Measurements from ENCODE around the gene FIBCD1. TPM values are rescaled to one million over a fixed set of nuclear protein-coding genes. Genes with fewer than 3 reads are reported as not detected.
"Not testable (repeated sequence)": the region's sequence is repeated elsewhere in the genome, so short reads cannot be mapped to it uniquely, and the experiment has no call there.

FIBCD1 gene
- total RNA-seq, 1 donor from 2014 or later: not detected

DNA sequence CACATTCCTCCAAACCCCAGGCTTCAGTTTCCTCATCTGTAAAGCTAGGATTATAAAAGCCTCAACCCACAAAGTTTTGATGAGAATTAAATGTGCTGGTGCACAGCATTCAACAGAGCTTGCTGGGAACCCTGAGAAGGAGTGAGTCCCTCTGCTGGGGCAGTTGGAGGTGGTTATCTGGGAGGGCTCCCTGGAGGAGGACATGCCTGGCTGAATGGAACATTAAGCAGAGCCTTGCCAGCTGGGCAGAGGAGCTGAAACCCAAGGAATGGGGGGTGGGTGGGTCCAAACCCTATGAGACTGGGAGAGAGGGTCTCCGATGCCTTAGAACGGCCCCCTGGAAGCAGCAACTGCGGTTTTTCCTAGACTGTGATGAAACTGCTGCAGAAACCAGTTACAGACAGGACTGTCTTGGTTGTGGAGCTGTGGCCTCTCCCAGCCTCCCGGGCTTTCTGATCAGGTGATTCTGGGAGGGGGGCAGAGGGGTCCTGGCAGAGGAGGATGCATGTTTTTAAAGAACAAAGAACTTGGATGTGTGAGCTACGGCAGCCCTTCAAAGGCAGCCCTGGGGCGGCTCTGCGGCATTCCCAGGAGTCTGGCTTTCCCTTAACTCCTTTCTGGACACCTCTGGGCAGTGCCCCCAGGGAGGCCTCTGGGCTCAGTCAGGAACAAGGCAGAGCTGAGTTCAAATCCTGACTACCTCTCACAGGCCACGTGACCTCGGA lies 20.8 kb downstream of the FIBCD1 start:
- no peak overlapping the region for H3K27ac Mint-ChIP-seq
- no peak for DNase-seq (ENCODE audit: low spot score)
- H3K36me3 Mint-ChIP-seq (ENCODE audit: low read depth): no peaks in the 10 kb centered on the region
- H3K9me3 Mint-ChIP-seq: no peaks in the 10 kb centered on the region
- no peaks in the 10 kb centered on the region for H3K4me1 Mint-ChIP-seq (ENCODE audit: low read depth)
- H3K4me3 Mint-ChIP-seq: no peak overlapping the region
- no peaks in the 10 kb centered on the region for H3K27me3 Mint-ChIP-seq (ENCODE audit: insufficient read depth)
- intact Hi-C loops (cut with micrococcal nuclease): no loop called here

DNA sequence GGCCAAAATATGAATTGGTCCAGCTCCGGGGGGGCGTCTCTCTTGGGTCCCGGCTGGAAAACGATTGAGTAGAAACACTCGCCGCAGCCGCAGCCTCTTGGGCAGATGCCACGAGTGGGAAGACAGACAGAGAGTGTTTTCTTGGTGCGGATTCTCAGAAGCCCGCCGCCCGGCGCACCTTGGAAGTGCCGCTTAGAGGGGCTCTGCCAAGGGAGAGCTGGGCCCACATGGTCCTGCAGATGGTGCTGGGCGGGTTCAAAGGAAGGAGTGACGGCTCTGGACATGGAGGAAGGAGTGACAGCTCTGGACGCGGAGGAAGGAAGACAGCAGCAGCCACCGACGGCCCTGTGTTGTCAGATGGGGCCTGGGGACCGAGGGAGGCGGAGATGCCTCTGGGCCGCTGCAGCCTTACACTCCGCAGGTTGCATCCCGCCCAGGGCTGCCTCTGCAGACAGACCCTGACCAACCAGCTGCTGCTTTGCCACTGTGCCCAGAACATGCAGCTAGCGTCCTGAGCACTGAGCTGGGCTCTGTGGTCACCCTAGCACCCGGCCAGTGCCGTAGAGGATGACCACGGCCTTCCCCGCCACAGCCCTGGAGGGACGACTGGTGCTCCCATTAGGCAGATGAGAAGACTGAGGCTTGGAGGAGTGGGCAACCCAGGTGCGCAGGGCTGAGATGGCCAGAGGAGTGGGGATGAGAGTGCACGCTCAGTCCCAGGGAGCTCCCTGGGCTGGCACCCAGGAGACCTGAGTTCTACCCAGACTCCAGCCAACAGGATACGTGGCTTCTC lies 21.7 kb downstream of the FIBCD1 start:
- no peaks in the 10 kb centered on the region for H3K9me3 Mint-ChIP-seq
- no peak for DNase-seq (ENCODE audit: low spot score)
- H3K27ac Mint-ChIP-seq: no peak overlapping the region
- intact Hi-C loops (cut with micrococcal nuclease): no loop called here
- H3K27me3 Mint-ChIP-seq (ENCODE audit: insufficient read depth): no peaks in the 10 kb centered on the region
- H3K36me3 Mint-ChIP-seq (ENCODE audit: low read depth): no peaks in the 10 kb centered on the region
- H3K4me1 Mint-ChIP-seq (ENCODE audit: low read depth): no peaks in the 10 kb centered on the region
- no peak overlapping the region for H3K4me3 Mint-ChIP-seq

DNA sequence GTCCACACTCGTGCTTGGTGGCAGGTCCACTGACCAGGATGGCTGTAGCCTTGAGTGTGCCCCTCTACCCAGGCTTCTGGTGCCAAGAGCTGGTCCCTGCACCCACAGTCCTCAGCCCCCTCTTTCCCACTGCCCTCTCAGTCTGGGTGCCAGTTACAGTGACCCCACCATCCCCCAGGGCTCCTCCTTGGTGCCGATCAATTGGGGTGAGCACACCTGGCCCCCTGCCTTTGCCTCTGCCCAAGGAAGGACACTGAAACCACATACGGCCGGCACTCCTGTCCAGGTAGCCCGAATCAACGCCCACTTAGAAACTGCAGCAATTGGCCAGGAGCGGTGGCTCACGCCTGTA lies 24.0 kb downstream of the FIBCD1 start:
- H3K27me3 Mint-ChIP-seq (ENCODE audit: insufficient read depth): no peaks in the 10 kb centered on the region
- H3K27ac Mint-ChIP-seq: no peak overlapping the region
- no peak overlapping the region for H3K4me3 Mint-ChIP-seq
- H3K9me3 Mint-ChIP-seq: no peaks in the 10 kb centered on the region
- DNase-seq (ENCODE audit: low spot score): no peak
- H3K4me1 Mint-ChIP-seq (ENCODE audit: low read depth): no peaks in the 10 kb centered on the region
- no peaks in the 10 kb centered on the region for H3K36me3 Mint-ChIP-seq (ENCODE audit: low read depth)
- intact Hi-C loops (cut with micrococcal nuclease): no loop called here

DNA sequence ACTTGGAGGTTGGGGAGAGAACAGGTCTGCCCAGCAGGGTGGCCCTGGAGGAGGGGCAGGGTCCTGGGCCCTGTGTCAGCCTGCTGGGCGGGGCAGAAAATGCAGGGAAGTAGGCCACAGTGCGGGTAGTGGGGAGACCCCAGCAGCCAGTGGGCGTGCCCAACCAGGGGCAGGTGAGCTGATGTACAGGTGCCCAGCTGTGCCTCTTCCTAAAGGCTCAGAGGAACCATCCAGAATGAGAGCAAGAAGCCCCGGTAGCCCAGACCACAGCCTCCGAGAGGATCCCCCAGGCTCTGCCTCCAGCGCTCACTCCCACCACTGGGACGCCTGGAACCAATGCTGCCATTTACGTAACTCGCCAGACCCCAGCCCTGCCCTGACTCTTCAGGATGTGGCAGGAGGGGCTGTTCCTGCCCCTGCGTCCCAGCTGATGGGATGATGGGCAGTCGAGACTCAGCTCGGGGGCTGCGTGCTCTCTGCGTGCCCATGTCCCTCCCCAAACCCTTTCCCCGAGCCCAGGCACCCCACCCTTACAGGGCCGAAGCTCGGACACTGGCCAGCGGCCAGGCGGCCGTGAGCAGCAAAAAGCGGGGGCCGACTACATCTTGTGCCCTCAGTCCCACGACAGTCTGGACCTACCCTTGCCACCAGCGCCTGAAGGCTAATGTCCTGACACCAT lies 24.5 kb downstream of the FIBCD1 start:
- H3K27ac Mint-ChIP-seq: no peak overlapping the region
- H3K4me3 Mint-ChIP-seq: no peak overlapping the region
- H3K36me3 Mint-ChIP-seq (ENCODE audit: low read depth): no peaks in the 10 kb centered on the region
- intact Hi-C loops (cut with micrococcal nuclease): no loop called here
- no peaks in the 10 kb centered on the region for H3K9me3 Mint-ChIP-seq
- no peaks in the 10 kb centered on the region for H3K27me3 Mint-ChIP-seq (ENCODE audit: insufficient read depth)
- no peaks in the 10 kb centered on the region for H3K4me1 Mint-ChIP-seq (ENCODE audit: low read depth)
- no peak for DNase-seq (ENCODE audit: low spot score)

DNA sequence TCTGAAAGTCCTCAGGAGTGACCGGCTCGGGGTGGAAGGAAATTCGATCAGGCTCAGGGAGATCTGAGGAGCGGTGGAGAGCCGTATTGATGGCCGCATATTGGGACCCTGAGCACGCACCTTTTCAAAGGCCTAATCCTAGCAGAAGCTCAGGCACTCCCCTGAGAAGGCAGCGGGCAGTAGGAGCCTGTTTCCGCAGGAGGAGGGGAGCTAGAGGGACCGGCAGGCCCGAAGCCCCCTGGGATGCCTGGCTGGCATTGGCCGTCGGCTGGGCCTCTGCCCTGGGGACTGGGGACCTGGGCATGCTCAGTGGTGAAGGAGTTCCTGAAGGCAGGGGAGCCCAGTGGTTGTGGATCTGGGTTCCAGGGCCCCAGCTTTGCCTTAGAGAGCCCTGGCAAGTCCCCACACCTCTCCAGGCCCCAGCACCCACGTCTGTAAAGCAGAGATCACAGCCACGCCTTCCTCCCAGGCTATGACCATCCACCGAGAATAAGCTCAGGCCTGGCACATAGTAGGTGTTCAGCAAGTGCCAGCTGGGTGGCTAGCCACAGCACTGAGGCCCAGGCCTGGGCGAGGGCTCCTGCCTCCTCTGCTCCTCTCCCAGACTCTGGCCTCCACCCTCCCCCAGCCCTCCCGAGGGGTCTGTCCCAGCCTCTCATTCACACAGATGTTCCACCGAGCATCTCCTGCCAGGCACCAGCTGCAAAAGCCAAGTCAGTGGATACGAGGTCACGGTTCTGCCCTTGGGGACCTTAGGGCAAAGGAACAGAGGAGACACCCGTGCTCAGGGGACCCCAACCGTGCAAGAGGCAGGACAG lies 25.2 kb downstream of the FIBCD1 start:
- no peaks in the 10 kb centered on the region for H3K9me3 Mint-ChIP-seq
- no peak for DNase-seq (ENCODE audit: low spot score)
- H3K27ac Mint-ChIP-seq: no peak overlapping the region
- no peaks in the 10 kb centered on the region for H3K4me1 Mint-ChIP-seq (ENCODE audit: low read depth)
- intact Hi-C loops (cut with micrococcal nuclease): no loop called here
- H3K36me3 Mint-ChIP-seq (ENCODE audit: low read depth): no peaks in the 10 kb centered on the region
- H3K27me3 Mint-ChIP-seq (ENCODE audit: insufficient read depth): no peaks in the 10 kb centered on the region
- H3K4me3 Mint-ChIP-seq: no peak overlapping the region

DNA sequence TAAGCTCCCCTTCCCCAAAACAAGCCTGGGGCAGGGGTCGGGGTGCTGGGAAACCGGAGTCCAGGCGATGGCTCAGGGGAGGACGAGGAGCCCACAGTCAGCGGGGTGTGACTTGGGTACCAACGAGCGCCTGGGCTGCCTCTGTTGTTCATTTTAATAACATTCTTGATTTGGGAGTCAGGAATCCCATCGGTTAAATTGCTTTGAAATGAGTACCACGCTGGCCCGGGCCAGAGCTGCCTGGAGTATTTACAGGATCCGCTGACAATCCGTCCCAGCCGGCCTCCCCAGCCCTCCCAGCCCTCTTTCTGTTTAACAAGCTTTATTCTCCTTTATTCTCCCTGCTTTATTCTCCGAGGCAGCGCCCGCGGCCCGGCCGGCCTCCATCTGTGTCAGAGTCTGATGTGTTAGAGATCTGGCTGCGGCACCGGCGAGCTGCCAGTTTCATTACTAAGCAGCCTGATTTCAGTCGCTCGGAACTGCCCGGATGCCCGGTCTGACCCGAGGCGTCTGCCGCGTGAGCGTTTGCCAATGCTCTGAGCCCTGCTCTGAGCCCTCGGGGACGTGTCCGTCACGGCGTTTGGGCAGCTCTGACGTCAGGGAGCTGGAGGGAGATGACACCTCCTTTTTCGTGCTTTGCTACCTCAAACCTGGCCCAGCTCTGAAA lies 26.0 kb downstream of the FIBCD1 start:
- intact Hi-C loops (cut with micrococcal nuclease): no loop called here
- Mint-ChIP-seq H3K36me3 (ENCODE audit: low read depth) (no peaks in the 10 kb centered on the region), H3K9me3 (no peaks in the 10 kb centered on the region), H3K4me3 (no peak overlapping the region), H3K27me3 (ENCODE audit: insufficient read depth) (peaks cover under 1% of the 10 kb centered on the region), H3K4me1 (ENCODE audit: low read depth) (no peaks in the 10 kb centered on the region), H3K27ac (no peak overlapping the region)
- DNase-seq (ENCODE audit: low spot score): no peak

DNA sequence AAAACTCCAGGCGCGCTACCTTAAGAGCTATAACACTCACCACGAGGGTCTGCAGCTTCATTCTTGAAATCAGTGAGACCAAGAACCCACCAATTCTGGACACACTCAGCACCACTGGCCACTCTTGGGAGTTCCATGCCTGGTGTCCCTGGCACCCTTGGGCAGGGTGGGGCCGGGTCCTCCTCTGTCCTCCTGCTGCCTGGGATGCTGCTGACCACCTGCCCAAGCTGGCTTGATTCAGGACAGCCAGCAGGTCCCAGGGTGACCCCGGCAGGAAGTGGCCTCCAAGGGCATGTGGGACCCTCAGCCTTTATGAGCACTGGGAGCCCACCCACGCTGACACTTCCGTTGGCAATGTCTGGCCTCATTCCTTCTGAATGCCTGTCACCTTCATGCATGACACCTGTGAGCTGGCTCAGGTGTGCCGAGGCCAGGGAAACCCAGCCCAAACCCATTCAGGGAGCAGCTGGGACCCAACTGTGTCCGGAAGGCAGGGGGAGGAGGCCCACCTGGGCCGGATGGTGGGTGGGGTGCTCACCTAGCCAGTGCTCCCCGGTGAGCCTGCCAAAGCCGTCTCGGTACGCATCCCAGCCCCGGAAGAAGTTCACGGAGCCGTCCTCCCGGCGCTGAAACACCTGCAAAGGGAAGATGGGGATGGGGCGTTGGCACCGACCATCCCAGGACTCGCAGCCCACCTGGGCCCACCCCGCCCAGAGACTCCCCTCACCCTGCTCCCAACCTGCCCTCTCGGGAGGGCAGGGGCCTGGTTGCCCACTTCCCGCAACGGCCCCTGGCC lies 27.6 kb downstream of the FIBCD1 start:
- H3K9me3 Mint-ChIP-seq: no peaks in the 10 kb centered on the region
- H3K4me1 Mint-ChIP-seq (ENCODE audit: low read depth): no peaks in the 10 kb centered on the region
- H3K27me3 Mint-ChIP-seq (ENCODE audit: insufficient read depth): peaks cover 3% of the 10 kb centered on the region
- H3K27ac Mint-ChIP-seq: no peak overlapping the region
- no peak overlapping the region for H3K4me3 Mint-ChIP-seq
- intact Hi-C loops (cut with micrococcal nuclease): no loop called here
- H3K36me3 Mint-ChIP-seq (ENCODE audit: low read depth): no peaks in the 10 kb centered on the region
- DNase-seq (ENCODE audit: low spot score): no peak

DNA sequence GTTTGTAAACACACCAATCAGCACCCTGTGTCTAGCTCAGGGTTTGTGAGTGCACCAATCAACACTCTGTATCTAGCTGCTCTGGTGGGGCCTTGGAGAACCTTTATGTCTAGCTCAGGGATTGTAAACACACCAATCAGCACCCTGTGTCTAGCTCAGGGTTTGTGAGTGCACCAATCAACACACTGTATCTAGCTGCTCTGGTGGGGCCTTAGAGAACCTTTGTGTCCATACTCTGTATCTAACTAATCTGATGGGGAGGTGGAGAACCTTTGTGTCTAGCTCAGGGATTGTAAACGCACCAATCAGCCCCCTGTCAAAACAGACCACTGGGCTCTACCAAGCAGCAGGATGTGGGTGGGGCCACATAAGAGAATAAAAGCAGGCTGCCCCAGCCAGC lies 28.4 kb downstream of the FIBCD1 start:
- H3K27ac Mint-ChIP-seq; H3K27me3 Mint-ChIP-seq (ENCODE audit: insufficient read depth); H3K4me1 Mint-ChIP-seq (ENCODE audit: low read depth); DNase-seq (ENCODE audit: low spot score); H3K36me3 Mint-ChIP-seq (ENCODE audit: low read depth); intact Hi-C loops (cut with micrococcal nuclease); H3K9me3 Mint-ChIP-seq; H3K4me3 Mint-ChIP-seq: not testable (repeated sequence)

DNA sequence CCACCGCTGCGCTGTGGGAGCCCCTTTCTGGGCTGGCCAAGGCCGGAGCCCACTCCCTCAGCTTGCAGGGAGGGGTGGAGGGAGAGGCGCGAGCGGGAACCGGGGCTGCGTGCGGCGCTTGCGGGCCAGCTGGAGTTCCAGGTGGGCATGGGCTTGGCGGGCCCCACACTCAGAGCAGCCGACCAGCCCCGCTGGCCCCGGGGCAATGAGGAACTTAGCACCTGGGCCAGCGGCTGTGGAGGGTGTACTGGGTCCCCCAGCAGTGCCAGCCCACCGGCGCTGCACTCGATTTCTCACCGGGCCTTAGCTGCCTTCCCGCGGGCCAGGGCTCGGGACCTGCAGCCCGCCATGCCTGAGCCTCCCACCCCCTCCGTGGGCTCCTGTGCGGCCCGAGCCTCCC lies 29.0 kb downstream of the FIBCD1 start:
- H3K36me3 Mint-ChIP-seq (ENCODE audit: low read depth); H3K27me3 Mint-ChIP-seq (ENCODE audit: insufficient read depth); H3K4me1 Mint-ChIP-seq (ENCODE audit: low read depth); H3K4me3 Mint-ChIP-seq; H3K27ac Mint-ChIP-seq; intact Hi-C loops (cut with micrococcal nuclease); H3K9me3 Mint-ChIP-seq; DNase-seq (ENCODE audit: low spot score): not testable (repeated sequence)

DNA sequence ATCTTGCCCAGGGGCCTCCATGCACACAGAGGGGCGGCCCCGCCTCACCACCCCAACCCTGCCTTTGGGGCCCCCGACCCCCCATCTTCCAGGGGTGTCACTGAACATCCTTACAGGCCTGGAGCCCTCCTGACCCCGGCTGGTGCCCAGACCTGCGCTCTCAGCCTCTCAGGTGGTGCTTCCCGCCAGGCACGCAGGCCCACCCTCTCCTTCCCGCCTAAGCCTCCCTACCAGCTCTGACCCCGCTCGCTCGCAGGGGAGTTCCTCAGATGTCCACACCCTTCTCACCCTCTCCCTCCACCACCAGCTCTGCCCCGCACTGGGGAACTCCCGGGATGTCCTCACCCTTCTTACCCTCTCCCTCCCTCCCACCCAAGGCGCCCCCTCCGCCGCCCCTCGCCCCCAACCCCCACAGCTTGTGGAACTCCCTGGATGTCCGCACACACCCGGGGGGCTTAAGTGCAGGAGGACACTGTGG lies 30.1 kb downstream of the FIBCD1 start:
- no peaks in the 10 kb centered on the region for H3K36me3 Mint-ChIP-seq (ENCODE audit: low read depth)
- H3K27ac Mint-ChIP-seq: no peak overlapping the region
- intact Hi-C loops (cut with micrococcal nuclease): no loop called here
- H3K27me3 Mint-ChIP-seq (ENCODE audit: insufficient read depth): peaks cover 3% of the 10 kb centered on the region
- no peak for DNase-seq (ENCODE audit: low spot score)
- no peak overlapping the region for H3K4me3 Mint-ChIP-seq
- H3K9me3 Mint-ChIP-seq: no peaks in the 10 kb centered on the region
- no peaks in the 10 kb centered on the region for H3K4me1 Mint-ChIP-seq (ENCODE audit: low read depth)

DNA sequence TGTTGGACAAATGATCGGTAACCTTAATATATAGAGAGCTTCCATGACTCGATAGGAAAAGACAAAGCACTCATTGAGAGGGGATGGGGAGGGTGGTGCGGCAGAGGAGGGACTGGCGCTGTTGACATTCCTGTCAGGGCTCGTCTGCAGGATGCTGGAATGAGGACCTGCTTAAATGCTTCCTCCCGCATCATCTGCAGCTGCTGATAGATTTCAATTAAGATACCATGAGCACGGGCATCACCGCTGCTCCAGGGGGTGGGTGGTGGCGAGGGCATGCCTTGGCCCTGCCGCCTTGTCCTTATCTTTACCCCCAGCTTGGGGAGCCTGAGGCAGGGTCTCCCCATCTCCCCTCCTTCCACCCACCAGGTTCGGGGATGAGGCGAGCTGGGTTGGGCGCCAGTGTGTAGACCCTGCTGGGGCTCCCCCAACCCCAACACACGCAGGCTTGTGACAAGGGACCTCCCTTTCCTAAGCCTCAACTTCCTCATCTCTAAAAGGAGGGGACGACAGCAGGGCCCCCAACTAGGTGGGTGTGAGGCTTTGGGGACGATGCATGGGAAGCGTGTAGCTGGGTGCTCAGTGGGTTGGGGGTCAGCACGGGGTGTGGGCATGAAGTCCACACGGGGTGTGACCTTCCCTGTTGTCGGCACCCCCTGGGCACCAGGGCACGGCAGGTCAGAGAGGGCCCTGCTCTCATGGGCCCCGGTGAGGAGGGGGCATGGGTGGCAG lies 30.7 kb downstream of the FIBCD1 start:
- peaks cover 3% of the 10 kb centered on the region for H3K27me3 Mint-ChIP-seq (ENCODE audit: insufficient read depth)
- intact Hi-C loops (cut with micrococcal nuclease): no loop called here
- H3K36me3 Mint-ChIP-seq (ENCODE audit: low read depth): no peaks in the 10 kb centered on the region

More for the DNA sequence above, 30.7 kb downstream of the FIBCD1 start:
- Mint-ChIP-seq H3K4me1 (ENCODE audit: low read depth) (no peaks in the 10 kb centered on the region), H3K27ac (no peak overlapping the region), H3K9me3 (no peaks in the 10 kb centered on the region), H3K4me3 (no peak overlapping the region)
- no peak for DNase-seq (ENCODE audit: low spot score)

Measured in activated T-helper 1 cell treated with anti-CD3 and anti-CD28 coated beads, Interleukin-12 subunit alpha, Interleukin-12 subunit beta, Interleukin-2, Interleukin-4 antibody, amounts not matched to agents 30 ng/mL and 10 ng/mL and 1 ng/mL, durations not matched to agents 14 hours and 24 hours and 36 hours (primary cell).